Measurements from ENCODE around the gene DDX49. TPM values are rescaled to one million over a fixed set of nuclear protein-coding genes. Genes with fewer than 3 reads are reported as not detected.

The DDX49 gene
- total and polyA plus RNA-seq, 7 donors = 32.7 to 51.1 (median 38.8) TPM

- no peak overlapping the region for H3K4me3 ChIP-seq
- H3K36me3 ChIP-seq = no peaks in the 10 kb centered on the region
- H3K9me3 ChIP-seq = no peaks in the 10 kb centered on the region
- H3K4me1 ChIP-seq = no peaks in the 10 kb centered on the region
- 85 to 89% methylated on average over 5 of the region's 5 CpGs for WGBS, 2 donors
- DNase-seq = no peak
- TF ChIP-seq EP300 (IDR thresholded peaks at IDR 0.05) = no peak
- no peak for TF ChIP-seq CTCF (IDR thresholded peaks at IDR 0.05)
- TF ChIP-seq POLR2A (IDR thresholded peaks at IDR 0.05) = no peak
- no peak for TF ChIP-seq POLR2AphosphoS5 (IDR thresholded peaks at IDR 0.05)
- intact Hi-C loops (cut with DNase I) = no loop called here
- no peak overlapping the region for H3K27ac ChIP-seq
- peaks cover 0 to 7% (median 0%) of the 10 kb centered on the region in 3 donors for H3K27me3 ChIP-seq
Measured at GRCh38 chr19:18875726-18876125, 43.8 kb upstream of the DDX49 start.

DNA sequence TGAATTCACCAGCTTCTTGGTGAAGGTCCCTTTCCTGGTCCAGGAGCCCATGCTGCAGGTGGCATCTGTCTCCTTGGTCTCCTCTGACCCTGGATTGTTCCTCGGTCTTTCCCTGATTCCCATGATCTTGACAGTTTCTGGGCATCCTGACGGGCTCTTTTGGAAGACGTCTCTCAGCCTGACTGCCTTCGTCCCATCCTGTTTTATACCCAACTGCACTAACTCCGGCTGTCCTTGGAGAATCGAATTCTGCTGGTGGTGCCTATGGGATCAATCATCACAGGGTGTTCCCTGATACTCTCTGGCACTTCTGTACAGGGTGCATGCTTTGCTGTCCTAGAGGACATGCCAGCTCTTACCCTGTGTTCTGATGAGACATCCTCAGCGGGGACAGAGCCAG is 42.6 kb upstream of the DDX49 start:
- no peaks in the 10 kb centered on the region for H3K9me3 ChIP-seq
- peaks cover 0 to 1% (median 0%) of the 10 kb centered on the region in 3 donors for H3K27me3 ChIP-seq
- no peak for DNase-seq
- TF ChIP-seq POLR2AphosphoS5 (IDR thresholded peaks at IDR 0.05) (no peak), CTCF (IDR thresholded peaks at IDR 0.05) (no peak), POLR2A (IDR thresholded peaks at IDR 0.05) (no peak), EP300 (IDR thresholded peaks at IDR 0.05) (no peak)
- no peaks in the 10 kb centered on the region for H3K4me1 ChIP-seq
- H3K4me3 ChIP-seq = no peak overlapping the region
- intact Hi-C loops (cut with DNase I) = no loop called here
- no peaks in the 10 kb centered on the region for H3K36me3 ChIP-seq
- 95 to 96% methylated on average over 7 of the region's 7 CpGs for WGBS, 2 donors
- H3K27ac ChIP-seq = no peak overlapping the region

GRCh38 chr19:18878058-18878797 is 41.3 kb upstream of the DDX49 start:
- Histone ChIP-seq H3K27me3 (no peaks in the 10 kb centered on the region), H3K4me3 (no peak overlapping the region), H3K9me3 (no peaks in the 10 kb centered on the region), H3K4me1 (no peaks in the 10 kb centered on the region), H3K27ac (no peak overlapping the region), H3K36me3 (no peaks in the 10 kb centered on the region)
- TF ChIP-seq POLR2AphosphoS5 (IDR thresholded peaks at IDR 0.05) (no peak), EP300 (IDR thresholded peaks at IDR 0.05) (no peak), CTCF (IDR thresholded peaks at IDR 0.05) (no peak), POLR2A (IDR thresholded peaks at IDR 0.05) (no peak)
- intact Hi-C loops (cut with DNase I) = no loop called here
- DNase-seq = no peak
- WGBS, 2 donors = 78 to 90% methylated on average over 25 of the region's 25 CpGs

DNA sequence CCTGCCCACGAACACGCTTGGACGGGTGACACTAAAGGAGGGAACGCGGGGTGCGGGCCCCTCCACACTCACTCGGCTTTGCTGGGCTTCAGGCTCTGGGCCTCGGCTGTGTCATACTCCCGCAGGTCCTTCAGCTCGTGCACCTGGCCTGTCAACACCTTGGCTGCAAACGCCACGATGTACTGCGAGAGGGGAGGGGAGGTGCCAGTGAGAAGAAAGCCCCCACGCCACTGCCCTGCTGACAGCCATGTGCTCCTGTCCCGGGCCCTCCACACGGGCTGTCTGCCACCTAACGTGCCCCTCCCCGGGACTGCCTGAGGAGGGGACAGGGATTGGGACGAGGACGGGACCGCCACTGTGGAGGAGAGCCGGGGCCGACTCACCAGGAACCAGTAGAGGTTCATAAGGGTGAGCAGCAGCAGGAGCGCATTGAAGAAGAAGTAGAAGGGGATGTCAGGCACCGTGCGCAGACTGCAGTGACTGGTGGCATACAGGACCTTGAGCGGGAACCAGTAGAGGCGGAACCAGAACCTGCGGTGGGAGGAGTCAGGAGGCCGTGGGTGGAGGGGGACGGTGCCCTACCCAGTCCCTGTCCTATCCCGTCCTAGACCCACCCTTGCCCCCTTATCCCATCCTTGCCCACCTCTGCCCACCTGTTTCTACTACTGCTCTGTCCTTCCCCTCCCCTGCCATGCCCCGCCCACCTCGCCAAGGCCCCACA is 40.5 kb upstream of the DDX49 start:
- Histone ChIP-seq H3K27me3 (no peaks in the 10 kb centered on the region), H3K9me3 (no peaks in the 10 kb centered on the region), H3K27ac (no peak overlapping the region), H3K36me3 (no peaks in the 10 kb centered on the region), H3K4me3 (no peak overlapping the region), H3K4me1 (no peaks in the 10 kb centered on the region)
- TF ChIP-seq EP300 (IDR thresholded peaks at IDR 0.05) (no peak), CTCF (IDR thresholded peaks at IDR 0.05) (no peak), POLR2A (IDR thresholded peaks at IDR 0.05) (no peak), POLR2AphosphoS5 (IDR thresholded peaks at IDR 0.05) (no peak)
- no peak for DNase-seq
- intact Hi-C loops (cut with DNase I) = no loop called here
- 65 to 91% methylated on average over 34 of the region's 34 CpGs for WGBS, 2 donors
